ENCODE data around the gene BDP1.

BDP1 gene

GRCh38 chr5:71586941-71587765 lies 131.7 kb downstream of the BDP1 start, which contains the start of gene MCCC2:
MCCC2 (plus strand) TSS chr5:71587340; CDS start chr5:71587426, 86 bp downstream.
- TF ChIP-seq CTCF (IDR thresholded peaks at IDR 0.05; ENCODE audit: low read depth, low read length, missing control alignments), result no peak
- peak; percentile 83 for DNase-seq (ENCODE audit: low read depth)
- in situ Hi-C loops (cut with HindIII; ENCODE audit: low sequenced_read_pairs), result no loop called here
- H3K4me3 ChIP-seq (ENCODE audit: low read depth, low read length), result peak within 1 kb of the TSS; percentile 63

GRCh38 chr5:71587766-71588532 lies 132.5 kb downstream of the BDP1 start:
- TF ChIP-seq CTCF (IDR thresholded peaks at IDR 0.05; ENCODE audit: low read depth, low read length, missing control alignments), result no peak
- DNase-seq (ENCODE audit: low read depth), result no peak
- H3K4me3 ChIP-seq (ENCODE audit: low read depth, low read length), result peak overlapping the region; percentile 63
- in situ Hi-C loops (cut with HindIII; ENCODE audit: low sequenced_read_pairs), result no loop called here

- no peak overlapping the region for H3K4me3 ChIP-seq (ENCODE audit: low read depth, low read length)
- in situ Hi-C loops (cut with HindIII; ENCODE audit: low sequenced_read_pairs), result no loop called here
- TF ChIP-seq CTCF (IDR thresholded peaks at IDR 0.05; ENCODE audit: low read depth, low read length, missing control alignments), result no peak
- no peak for DNase-seq (ENCODE audit: low read depth)
Measured at GRCh38 chr5:71588533-71588885, 133.1 kb downstream of the BDP1 start.

- in situ Hi-C loops (cut with HindIII; ENCODE audit: low sequenced_read_pairs), result no loop called here
- H3K4me3 ChIP-seq (ENCODE audit: low read depth, low read length), result no peak overlapping the region
- TF ChIP-seq CTCF (IDR thresholded peaks at IDR 0.05; ENCODE audit: low read depth, low read length, missing control alignments), result no peak
- DNase-seq (ENCODE audit: low read depth), result no peak
Measured at GRCh38 chr5:71589903-71590302, 134.5 kb downstream of the BDP1 start.

- DNase-seq (ENCODE audit: low read depth), result no peak
- in situ Hi-C loops (cut with HindIII; ENCODE audit: low sequenced_read_pairs), result no loop called here
- no peak for TF ChIP-seq CTCF (IDR thresholded peaks at IDR 0.05; ENCODE audit: low read depth, low read length, missing control alignments)
- no peak overlapping the region for H3K4me3 ChIP-seq (ENCODE audit: low read depth, low read length)
Measured at GRCh38 chr5:71591100-71591499, 135.6 kb downstream of the BDP1 start.

- no peak for DNase-seq (ENCODE audit: low read depth)
- no peak for TF ChIP-seq CTCF (IDR thresholded peaks at IDR 0.05; ENCODE audit: low read depth, low read length, missing control alignments)
- no peak overlapping the region for H3K4me3 ChIP-seq (ENCODE audit: low read depth, low read length)
- in situ Hi-C loops (cut with HindIII; ENCODE audit: low sequenced_read_pairs), result no loop called here
Measured at GRCh38 chr5:71596169-71596568, 140.7 kb downstream of the BDP1 start.
